GM20000 (cell line): ENCODE results near the gene DIDO1.

ENCODE experiments used
- DNase-seq: peaks from one replicate; pipeline ENCODE4 v3.0.0; 2012; ENCODE audit warnings: low spot score
- TF ChIP-seq, protein P1 (sequence below): IDR thresholded peaks from 2 replicates; pipeline ENCODE4 v1.5.1; 2012; ENCODE audit warnings: mild to moderate bottlenecking, control low read depth; ENCODE audit errors: extremely low read depth, missing control alignments

DIDO1 gene

DNA sequence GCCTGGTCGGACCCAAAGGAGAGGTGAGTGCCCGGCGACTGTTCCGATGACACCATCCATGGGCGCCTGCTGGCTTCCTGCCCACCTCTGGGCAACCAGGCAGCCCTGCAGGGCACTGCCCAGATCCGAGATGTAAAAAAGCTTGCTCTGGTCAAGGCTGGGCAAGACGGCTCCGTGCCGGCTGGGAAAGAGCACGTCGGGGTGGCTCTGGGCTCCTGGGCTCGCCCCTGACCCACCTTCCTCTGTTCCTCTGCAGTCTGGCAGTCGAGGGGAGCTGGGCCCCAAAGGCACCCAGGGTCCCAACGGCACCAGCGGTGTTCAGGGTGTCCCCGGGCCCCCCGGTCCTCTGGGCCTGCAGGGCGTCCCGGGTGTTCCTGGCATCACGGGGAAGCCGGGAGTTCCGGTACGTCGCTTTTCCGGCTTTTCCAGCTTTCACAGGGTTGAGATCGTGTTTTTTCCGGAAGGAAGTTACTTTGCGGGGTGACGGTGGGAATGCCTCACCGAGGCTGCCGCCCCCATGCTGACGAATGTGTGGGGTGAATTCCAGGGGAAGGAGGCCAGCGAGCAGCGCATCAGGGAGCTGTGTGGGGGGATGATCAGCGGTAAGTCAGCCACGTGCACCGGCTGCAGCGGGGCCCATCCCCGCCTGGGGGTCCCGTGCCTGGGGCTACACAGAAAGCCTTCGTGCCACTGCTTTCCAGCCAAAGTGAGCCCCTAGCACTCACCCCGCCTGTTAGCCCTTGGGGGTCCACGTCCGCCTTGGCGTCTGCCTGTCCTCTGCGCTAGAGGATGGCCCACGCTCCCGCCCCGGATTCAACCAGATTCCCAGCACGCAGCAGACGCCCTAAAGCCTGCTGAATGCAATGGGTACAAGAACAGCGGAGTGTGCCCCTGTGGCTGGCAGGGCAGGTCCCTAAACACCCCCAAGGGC lies 90.1 kb downstream of the DIDO1 start:
- TF ChIP-seq, protein P1, sequence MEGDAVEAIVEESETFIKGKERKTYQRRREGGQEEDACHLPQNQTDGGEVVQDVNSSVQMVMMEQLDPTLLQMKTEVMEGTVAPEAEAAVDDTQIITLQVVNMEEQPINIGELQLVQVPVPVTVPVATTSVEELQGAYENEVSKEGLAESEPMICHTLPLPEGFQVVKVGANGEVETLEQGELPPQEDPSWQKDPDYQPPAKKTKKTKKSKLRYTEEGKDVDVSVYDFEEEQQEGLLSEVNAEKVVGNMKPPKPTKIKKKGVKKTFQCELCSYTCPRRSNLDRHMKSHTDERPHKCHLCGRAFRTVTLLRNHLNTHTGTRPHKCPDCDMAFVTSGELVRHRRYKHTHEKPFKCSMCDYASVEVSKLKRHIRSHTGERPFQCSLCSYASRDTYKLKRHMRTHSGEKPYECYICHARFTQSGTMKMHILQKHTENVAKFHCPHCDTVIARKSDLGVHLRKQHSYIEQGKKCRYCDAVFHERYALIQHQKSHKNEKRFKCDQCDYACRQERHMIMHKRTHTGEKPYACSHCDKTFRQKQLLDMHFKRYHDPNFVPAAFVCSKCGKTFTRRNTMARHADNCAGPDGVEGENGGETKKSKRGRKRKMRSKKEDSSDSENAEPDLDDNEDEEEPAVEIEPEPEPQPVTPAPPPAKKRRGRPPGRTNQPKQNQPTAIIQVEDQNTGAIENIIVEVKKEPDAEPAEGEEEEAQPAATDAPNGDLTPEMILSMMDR: no peak
- DNase-seq: no peak

GRCh38 chr20:62834967-62835730 lies 91.2 kb downstream of the DIDO1 start:
- TF ChIP-seq, protein P1: no peak
- DNase-seq: no peak

DNA sequence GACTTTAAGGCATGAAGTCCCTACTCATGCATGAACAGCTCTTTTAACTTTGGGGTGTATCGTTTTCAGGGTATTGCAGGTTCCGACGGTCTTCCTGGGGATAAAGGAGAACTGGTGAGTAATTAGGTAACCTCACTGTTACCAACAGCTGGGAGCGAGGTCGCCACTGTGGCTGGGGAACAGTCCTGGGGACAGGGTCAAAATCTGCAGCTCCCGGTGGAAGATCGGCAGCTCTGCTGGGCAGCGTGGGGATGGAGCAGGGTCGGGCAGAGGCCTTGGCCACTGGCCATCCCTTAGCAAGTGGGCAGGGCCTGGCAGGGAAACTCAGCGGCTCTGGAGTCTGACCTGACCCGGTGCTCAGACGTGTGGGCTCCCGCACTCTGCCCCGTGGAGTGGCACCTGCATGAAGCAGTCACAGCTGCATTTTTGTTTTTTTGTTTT lies 93.3 kb downstream of the DIDO1 start:
- TF ChIP-seq, protein P1: no peak

DNA sequence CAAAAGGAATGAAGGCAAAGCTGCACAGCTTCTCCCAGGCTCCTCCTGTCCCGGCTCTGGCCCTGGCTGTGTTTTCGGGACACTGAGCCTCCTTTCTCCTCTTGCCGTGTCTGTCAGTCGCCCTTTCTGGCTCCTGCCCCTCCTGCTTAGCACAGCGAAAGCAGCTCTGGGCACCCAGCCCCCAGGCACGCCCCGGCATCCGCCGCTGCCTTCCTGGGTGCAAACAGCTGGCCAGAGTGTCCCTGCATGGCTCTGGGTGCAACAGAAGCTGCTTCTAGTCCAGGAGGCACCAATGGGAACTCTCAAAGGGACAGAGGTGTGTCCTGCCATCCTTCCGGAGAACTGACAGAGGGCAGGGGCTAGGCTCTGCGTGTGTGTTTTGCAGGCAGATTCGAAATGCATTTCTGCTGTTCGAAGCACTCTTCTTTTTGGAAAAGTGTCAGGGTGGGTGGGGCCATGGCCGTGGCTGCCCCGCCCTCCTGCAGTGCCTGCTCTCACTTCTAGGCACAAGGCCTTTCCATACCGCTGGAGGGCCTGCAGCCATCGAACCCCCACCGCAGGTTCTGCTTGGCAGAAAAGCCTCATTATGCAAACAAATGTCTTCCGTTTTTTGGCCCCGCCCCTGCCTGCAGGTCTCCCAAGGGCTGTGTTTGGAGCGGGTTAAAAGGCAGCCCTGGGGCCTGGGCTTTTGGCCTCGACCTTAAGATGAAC lies 93.9 kb downstream of the DIDO1 start:
- peak; percentile 74 for DNase-seq
- TF ChIP-seq, protein P1: peak; percentile 3

More for the DNA sequence above, 93.3 kb downstream of the DIDO1 start:
- DNase-seq: no peak

- TF ChIP-seq, protein P1: no peak
- DNase-seq: no peak
These were observed 94.5 kb downstream of the DIDO1 start for GRCh38 chr20:62831854-62832211.

GRCh38 chr20:62831361-62831788 lies 94.9 kb downstream of the DIDO1 start:
- no peak for DNase-seq
- TF ChIP-seq, protein P1: no peak
